ENCODE data around the gene PLEKHH3.
"Not testable (repeated sequence)": the region's sequence is repeated elsewhere in the genome, so short reads cannot be mapped to it uniquely, and the experiment has no call there.

The PLEKHH3 gene

GRCh38 chr17:42669977-42670788, 6.6 kb downstream of the PLEKHH3 start:
- no peak for FAIRE-seq

DNA sequence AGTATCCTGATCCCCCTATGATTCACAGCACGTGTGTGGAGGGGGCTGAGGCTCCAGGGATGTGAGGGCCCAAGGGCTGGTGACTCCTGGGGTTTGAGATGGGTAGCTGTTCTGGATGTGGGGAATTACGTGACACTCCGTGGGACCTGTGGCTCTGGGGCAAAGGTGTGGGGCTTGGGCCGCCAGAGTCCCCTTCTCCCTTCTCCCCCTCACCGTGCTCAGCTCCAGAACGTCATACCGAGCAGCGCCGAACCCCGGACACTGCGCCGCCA, 7.2 kb downstream of the PLEKHH3 start:
- no peak for FAIRE-seq

- FAIRE-seq = no peak
Measured at GRCh38 chr17:42667088-42667951, 9.5 kb downstream of the PLEKHH3 start.

GRCh38 chr17:42666126-42666525, 10.7 kb downstream of the PLEKHH3 start:
- FAIRE-seq = not testable (repeated sequence)

DNA sequence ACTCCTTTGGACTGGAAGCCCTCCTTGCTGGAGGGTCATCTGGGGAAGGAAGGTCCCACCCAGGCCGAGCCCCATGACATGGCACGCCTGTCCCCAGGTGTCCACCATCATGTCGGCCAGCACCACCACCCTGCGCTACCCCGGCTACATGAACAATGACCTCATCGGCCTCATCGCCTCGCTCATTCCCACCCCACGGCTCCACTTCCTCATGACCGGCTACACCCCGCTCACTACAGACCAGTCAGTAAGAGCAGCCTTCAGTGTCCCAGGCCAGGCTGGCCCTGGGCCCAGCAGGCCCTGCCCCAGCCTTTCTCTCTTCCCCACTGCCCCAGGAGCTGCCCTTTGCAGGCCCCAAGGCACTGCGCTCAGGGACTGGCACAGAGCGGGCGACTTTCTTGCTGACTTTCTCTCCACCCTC, 11.2 kb downstream of the PLEKHH3 start:
- FAIRE-seq = no peak

DNA sequence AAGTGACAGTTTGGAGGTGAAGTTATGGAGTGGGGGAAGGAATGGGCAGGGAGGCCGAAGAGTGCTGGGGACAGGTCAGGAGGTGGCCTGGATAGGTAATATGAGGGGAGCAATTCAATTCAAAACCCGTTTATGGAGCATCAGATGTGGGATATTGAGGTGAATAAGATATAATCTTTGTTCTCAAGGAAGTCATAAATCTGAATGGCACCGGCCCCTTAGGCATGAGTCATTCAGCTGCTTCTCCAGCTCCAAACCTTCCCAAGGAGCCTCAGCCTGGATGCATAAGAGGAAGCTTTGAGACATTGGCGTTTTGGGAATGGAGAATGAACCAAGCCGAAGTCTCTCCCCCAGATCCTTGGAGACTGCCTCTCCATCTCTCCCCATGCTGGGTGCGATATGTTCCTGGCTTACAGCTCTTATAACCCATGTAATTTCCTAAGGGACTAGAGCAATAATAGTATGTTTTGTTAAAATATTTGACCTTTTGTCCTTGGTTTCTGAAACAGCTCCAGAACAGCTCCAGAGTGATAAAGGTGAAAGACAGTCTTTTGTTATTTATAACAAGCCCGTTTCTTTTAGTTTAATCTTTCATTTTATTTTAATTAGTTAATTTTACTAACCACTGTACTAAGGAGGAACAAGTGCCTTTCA, 16.0 kb downstream of the PLEKHH3 start:
- no peak for FAIRE-seq

- not testable (repeated sequence) for FAIRE-seq
Measured at GRCh38 chr17:42659932-42660274, 16.9 kb downstream of the PLEKHH3 start.

GRCh38 chr17:42659079-42659931, 17.5 kb downstream of the PLEKHH3 start, which contains the start of gene TUBG2:
Gene TUBG2 (plus strand): TSS chr17:42659284. CDS start chr17:42659504, 220 bp downstream.
- FAIRE-seq = no peak

- no peak for FAIRE-seq
Measured at GRCh38 chr17:42657824-42658588, 18.8 kb downstream of the PLEKHH3 start.

- FAIRE-seq = no peak
Measured at GRCh38 chr17:42655528-42655927, 21.3 kb downstream of the PLEKHH3 start.

GRCh38 chr17:42653179-42654124, 23.3 kb downstream of the PLEKHH3 start:
- no peak for FAIRE-seq

- no peak for FAIRE-seq
Measured at GRCh38 chr17:42651392-42651791, 25.4 kb downstream of the PLEKHH3 start.

- FAIRE-seq = no peak
Measured at GRCh38 chr17:42647778-42648177, 29.0 kb downstream of the PLEKHH3 start.

DNA sequence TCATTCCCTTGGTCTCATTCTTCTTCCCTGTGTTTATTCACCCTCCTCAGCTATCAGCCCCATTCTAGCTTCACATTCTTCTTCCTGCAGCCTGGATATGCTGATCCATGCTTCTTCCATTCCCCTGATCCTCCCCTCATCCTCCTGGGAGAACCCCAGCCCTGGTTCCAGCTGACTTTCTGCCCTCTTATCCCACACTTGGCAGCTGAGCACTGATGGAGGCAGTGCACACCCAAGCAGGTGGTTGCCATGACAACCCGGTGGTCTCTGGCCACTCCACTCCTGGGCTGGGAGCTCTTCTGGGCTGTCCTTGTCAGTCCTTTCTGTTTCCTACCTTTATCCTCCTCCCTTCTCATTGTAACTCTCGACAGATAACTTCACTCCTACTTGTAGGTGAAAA, 34.5 kb downstream of the PLEKHH3 start:
- no peak for FAIRE-seq

- FAIRE-seq = no peak
Measured at GRCh38 chr17:42640121-42640520, 36.7 kb downstream of the PLEKHH3 start.

- FAIRE-seq = no peak
Measured at GRCh38 chr17:42639525-42640113, 37.2 kb downstream of the PLEKHH3 start.

GRCh38 chr17:42632949-42633444, 43.8 kb downstream of the PLEKHH3 start:
- no peak for FAIRE-seq

- no peak for FAIRE-seq
Measured at GRCh38 chr17:42629411-42630009, 47.3 kb downstream of the PLEKHH3 start.

GRCh38 chr17:42627032-42627764, 49.6 kb downstream of the PLEKHH3 start:
- FAIRE-seq = not testable (repeated sequence)

All from islet of Langerhans (tissue), 1 donor.